Gastroesophageal sphincter (tissue), 3 donors: ENCODE data around the gene MICU2.

Experiments used
- POLR2A ChIP-seq, 2 donors: fragments of 450-650 bp; IDR thresholded peaks; one replicate each; pipeline ENCODE4 v1.6.1; 2017; ENCODE audit warnings: antibody characterized with exemption in 2 of 2, mild to moderate bottlenecking in 2 of 2, moderate library complexity in 1 of 2
- POLR2AphosphoS5 ChIP-seq: sonication (generic); formaldehyde crosslinking; IDR thresholded peaks from one replicate; pipeline ENCODE4 v1.6.1; 2017; ENCODE audit warnings: antibody characterized with exemption
- TF ChIP-seq, protein P1 (sequence below), 4 experiments: fragments of 200-600 bp in 2 of 4; fragments of 450-650 bp in 2 of 4; sonication (generic) in 1 of 4; IDR thresholded peaks; one replicate each; pipeline ENCODE4 v1.5.1; 2017 to 2019; ENCODE audit warnings: antibody characterized with exemption in 4 of 4, mild to moderate bottlenecking in 2 of 4, moderate library complexity in 2 of 4

DNA sequence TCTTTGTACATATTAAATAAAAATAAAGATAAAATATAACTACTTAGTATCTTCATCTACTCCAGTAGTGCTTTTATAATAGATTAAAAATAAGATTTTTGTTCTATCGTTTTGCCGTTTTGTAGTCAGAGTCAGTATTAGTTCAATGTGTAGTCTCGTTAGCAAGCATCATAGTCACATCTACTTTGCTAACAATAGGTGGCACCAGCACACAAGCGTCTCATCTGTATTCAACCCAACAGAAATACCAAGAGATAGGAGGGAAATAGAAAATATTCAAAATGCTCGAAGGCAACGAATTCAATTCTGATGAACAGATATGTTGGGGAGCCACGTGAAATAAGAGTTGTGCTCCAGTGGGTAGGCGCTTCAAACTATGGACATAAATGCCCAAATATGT, 21.4 kb upstream of the MICU2 start:
- TF ChIP-seq, protein P1, sequence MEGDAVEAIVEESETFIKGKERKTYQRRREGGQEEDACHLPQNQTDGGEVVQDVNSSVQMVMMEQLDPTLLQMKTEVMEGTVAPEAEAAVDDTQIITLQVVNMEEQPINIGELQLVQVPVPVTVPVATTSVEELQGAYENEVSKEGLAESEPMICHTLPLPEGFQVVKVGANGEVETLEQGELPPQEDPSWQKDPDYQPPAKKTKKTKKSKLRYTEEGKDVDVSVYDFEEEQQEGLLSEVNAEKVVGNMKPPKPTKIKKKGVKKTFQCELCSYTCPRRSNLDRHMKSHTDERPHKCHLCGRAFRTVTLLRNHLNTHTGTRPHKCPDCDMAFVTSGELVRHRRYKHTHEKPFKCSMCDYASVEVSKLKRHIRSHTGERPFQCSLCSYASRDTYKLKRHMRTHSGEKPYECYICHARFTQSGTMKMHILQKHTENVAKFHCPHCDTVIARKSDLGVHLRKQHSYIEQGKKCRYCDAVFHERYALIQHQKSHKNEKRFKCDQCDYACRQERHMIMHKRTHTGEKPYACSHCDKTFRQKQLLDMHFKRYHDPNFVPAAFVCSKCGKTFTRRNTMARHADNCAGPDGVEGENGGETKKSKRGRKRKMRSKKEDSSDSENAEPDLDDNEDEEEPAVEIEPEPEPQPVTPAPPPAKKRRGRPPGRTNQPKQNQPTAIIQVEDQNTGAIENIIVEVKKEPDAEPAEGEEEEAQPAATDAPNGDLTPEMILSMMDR (IDR thresholded peaks at IDR 0.05): peak in 1 of 4 experiments; percentile 18
- no peak for TF ChIP-seq POLR2A (IDR thresholded peaks at IDR 0.05)
- TF ChIP-seq POLR2AphosphoS5: no peak
